Measurements from ENCODE around the gene DLG2.
"Not testable (repeated sequence)": the region's sequence is repeated elsewhere in the genome, so short reads cannot be mapped to it uniquely, and the experiment has no call there.

Gene DLG2

DNA sequence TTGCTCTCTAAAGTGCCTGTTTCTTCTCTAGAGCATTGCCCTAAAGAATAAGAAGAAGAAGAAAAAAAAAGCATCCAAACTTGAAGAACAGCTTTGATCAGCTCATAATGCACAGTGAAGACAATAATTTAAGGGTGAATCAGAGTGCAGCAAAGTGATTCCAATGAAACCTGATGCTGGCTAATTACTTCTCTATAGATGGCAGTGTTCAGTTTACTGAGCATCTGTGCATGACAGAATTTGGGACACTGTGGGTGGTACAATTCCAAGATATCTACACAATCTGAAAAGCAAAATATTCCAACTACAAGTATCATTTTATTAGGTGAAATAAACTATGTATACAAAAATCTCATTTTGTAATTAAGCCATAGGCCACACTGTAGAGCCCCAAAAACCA lies 1890.5 kb downstream of the DLG2 start:
- H3K27ac ChIP-seq = no peak overlapping the region
- no peaks in the 10 kb centered on the region for H3K9me3 ChIP-seq
- H3K27me3 ChIP-seq = no peaks in the 10 kb centered on the region
- TF ChIP-seq, protein P1, sequence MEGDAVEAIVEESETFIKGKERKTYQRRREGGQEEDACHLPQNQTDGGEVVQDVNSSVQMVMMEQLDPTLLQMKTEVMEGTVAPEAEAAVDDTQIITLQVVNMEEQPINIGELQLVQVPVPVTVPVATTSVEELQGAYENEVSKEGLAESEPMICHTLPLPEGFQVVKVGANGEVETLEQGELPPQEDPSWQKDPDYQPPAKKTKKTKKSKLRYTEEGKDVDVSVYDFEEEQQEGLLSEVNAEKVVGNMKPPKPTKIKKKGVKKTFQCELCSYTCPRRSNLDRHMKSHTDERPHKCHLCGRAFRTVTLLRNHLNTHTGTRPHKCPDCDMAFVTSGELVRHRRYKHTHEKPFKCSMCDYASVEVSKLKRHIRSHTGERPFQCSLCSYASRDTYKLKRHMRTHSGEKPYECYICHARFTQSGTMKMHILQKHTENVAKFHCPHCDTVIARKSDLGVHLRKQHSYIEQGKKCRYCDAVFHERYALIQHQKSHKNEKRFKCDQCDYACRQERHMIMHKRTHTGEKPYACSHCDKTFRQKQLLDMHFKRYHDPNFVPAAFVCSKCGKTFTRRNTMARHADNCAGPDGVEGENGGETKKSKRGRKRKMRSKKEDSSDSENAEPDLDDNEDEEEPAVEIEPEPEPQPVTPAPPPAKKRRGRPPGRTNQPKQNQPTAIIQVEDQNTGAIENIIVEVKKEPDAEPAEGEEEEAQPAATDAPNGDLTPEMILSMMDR (IDR thresholded peaks at IDR 0.05) = no peak
- H3K4me1 ChIP-seq (ENCODE audit: control insufficient read depth in 1 of 2, insufficient read depth in 1 of 2, low read depth in 1 of 2, low read length in 1 of 2) = no peaks in the 10 kb centered on the region
- no peak overlapping the region for H3K4me3 ChIP-seq (ENCODE audit: low read depth in 1 of 2, low read length in 1 of 2)
- no peaks in the 10 kb centered on the region for H3K36me3 ChIP-seq

DNA sequence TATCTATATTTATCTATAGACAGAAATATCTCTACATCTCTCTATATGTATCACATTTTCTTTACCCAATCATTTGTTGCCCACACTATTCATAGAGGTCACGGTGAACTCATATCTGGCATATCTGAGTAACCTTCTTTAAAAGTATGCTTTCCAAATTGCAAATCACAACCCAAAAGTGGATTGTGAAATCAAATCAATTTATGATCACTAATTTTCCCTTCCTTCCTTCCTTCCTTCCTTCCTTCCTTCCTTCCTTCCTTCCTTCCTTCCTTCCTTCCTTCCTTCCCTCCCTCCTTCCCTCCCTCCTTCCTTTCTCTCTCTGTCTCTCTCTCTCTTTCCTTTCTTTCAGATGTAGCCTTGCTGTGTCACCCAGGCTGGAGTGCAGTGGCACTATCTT lies 1893.0 kb downstream of the DLG2 start:
- TF ChIP-seq, protein P1 (IDR thresholded peaks at IDR 0.05) = no peak
- Histone ChIP-seq H3K9me3 (no peaks in the 10 kb centered on the region), H3K27me3 (no peaks in the 10 kb centered on the region), H3K27ac (no peak overlapping the region), H3K4me1 (ENCODE audit: control insufficient read depth in 1 of 2, insufficient read depth in 1 of 2, low read depth in 1 of 2, low read length in 1 of 2) (no peaks in the 10 kb centered on the region), H3K36me3 (no peaks in the 10 kb centered on the region), H3K4me3 (ENCODE audit: low read depth in 1 of 2, low read length in 1 of 2) (no peak overlapping the region)

DNA sequence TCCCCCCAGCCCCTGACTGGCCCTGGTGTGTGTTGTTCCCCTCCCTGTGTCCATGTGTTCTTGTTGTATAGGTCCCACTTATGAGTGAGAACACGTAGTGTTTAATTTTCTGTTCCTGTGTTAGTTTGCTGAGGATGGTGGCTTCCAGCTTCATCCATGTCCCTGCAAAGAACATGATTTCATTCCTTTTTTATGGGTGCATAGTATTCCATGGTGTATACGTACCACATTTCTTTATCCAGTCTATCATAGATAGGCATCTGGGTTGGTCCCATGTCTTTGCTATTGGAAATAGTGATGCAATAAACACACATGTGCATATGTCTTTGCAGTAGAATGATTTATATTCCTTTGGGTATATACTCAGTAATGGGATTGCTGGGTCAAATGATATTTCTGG lies 1895.9 kb downstream of the DLG2 start:
- not testable (repeated sequence) for H3K27me3 ChIP-seq; H3K4me3 ChIP-seq (ENCODE audit: low read depth in 1 of 2, low read length in 1 of 2); H3K9me3 ChIP-seq; H3K36me3 ChIP-seq; H3K4me1 ChIP-seq (ENCODE audit: control insufficient read depth in 1 of 2, insufficient read depth in 1 of 2, low read depth in 1 of 2, low read length in 1 of 2); H3K27ac ChIP-seq

DNA sequence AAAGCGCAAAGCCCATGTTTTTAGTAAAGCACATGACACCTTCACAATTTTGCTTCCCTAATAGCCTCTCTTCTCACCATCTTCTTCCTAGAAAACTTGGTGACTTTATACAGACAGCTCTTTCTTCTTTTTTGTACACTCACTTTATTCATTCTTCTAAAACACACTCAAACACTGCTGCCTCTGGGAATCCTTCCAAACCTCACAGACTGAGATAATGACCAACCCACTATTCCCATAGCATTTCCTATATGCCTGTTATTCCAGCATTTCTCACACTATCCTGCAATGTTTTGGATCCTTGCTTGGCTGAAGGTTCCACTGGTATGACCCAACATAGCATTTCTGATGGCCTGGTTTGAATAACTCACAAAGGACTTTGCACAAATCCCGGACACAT lies 1898.9 kb downstream of the DLG2 start:
- TF ChIP-seq, protein P1 (IDR thresholded peaks at IDR 0.05) = no peak
- Histone ChIP-seq H3K27ac (no peak overlapping the region), H3K27me3 (peaks cover 28% of the 10 kb centered on the region), H3K36me3 (no peaks in the 10 kb centered on the region), H3K4me3 (ENCODE audit: low read depth in 1 of 2, low read length in 1 of 2) (no peak overlapping the region), H3K4me1 (ENCODE audit: control insufficient read depth in 1 of 2, insufficient read depth in 1 of 2, low read depth in 1 of 2, low read length in 1 of 2) (no peaks in the 10 kb centered on the region), H3K9me3 (no peaks in the 10 kb centered on the region)

DNA sequence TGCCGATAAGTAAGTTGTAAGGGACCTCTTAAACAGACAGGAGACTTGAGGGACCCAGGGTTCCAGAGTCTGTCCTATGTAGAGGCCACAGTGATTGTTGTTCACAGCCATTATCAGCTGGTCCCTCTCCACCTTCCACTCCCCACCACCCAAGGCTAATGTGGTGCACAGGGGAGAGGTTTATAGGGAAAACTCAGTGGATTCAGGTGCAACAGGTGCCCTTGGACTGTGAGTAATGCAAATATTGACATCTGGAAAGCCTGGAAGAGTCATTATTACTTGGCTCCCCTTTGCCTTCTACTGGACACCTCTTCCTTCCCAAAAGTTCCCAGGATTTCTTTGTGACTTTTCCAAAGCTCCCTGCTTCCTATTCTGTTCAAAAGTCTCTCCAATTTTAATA lies 1899.9 kb downstream of the DLG2 start:
- TF ChIP-seq, protein P1 (IDR thresholded peaks at IDR 0.05) = no peak
- Histone ChIP-seq H3K9me3 (no peaks in the 10 kb centered on the region), H3K4me1 (ENCODE audit: control insufficient read depth in 1 of 2, insufficient read depth in 1 of 2, low read depth in 1 of 2, low read length in 1 of 2) (no peaks in the 10 kb centered on the region), H3K27ac (no peak overlapping the region), H3K4me3 (ENCODE audit: low read depth in 1 of 2, low read length in 1 of 2) (no peak overlapping the region), H3K27me3 (peaks cover 28% of the 10 kb centered on the region), H3K36me3 (no peaks in the 10 kb centered on the region)

DNA sequence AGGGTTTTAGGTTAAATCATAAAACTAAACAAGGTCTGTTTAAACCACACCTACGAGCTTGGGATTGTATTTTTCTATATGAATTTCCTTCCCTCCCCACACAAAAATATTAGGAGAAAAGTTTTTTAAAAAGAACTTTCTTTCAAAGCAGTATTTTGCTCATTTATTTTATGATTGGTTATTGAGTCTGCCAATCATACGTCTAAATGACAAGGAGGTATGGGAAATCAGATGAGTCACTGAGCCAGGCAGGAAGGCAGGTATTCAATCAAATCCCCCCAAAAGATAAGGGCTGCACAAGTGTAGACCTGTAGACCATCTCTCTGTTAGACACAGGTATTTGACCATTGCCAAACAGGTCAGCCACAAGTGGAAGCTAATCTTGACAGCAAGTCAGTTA lies 1900.8 kb downstream of the DLG2 start:
- H3K4me1 ChIP-seq (ENCODE audit: control insufficient read depth in 1 of 2, insufficient read depth in 1 of 2, low read depth in 1 of 2, low read length in 1 of 2) = no peaks in the 10 kb centered on the region
- no peaks in the 10 kb centered on the region for H3K9me3 ChIP-seq
- TF ChIP-seq, protein P1 (IDR thresholded peaks at IDR 0.05) = no peak
- H3K4me3 ChIP-seq (ENCODE audit: low read depth in 1 of 2, low read length in 1 of 2) = no peak overlapping the region
- no peaks in the 10 kb centered on the region for H3K36me3 ChIP-seq
- peaks cover 28% of the 10 kb centered on the region for H3K27me3 ChIP-seq
- H3K27ac ChIP-seq = no peak overlapping the region

Data from neutrophil (primary cell).